Right renal pelvis (tissue), 4 donors: ENCODE measurements around the gene AGAP6. TPM values are rescaled to one million over a fixed set of nuclear protein-coding genes. Genes with fewer than 3 reads are reported as not detected.
A peak's percentile ranks its signal among the peaks of the same experiment; 100 is the strongest.
"Not testable (repeated sequence)": the region's sequence is repeated elsewhere in the genome, so short reads cannot be mapped to it uniquely, and the experiment has no call there.

Source experiments
- DNase-seq, 4 donors: peaks; one replicate each; pipeline ENCODE4 v3.0.0-alpha.2; 2013; ENCODE audit warnings: low read depth in 4 of 4, low spot score in 3 of 4, missing footprints in 1 of 4
- polyA plus RNA-seq, 4 donors: library from polyadenylated mRNA; unstranded; fragments of 120-200 nt; gene quantifications; one replicate each; pipeline ENCODE4 v1.2.1, GENCODE V29; 2013; ENCODE audit not compliant: insufficient read length in 4 of 4

AGAP6 gene
- 10 to 100 TPM; 11.5 to 26.7 (median 14.8) TPM for polyA plus RNA-seq

DNA sequence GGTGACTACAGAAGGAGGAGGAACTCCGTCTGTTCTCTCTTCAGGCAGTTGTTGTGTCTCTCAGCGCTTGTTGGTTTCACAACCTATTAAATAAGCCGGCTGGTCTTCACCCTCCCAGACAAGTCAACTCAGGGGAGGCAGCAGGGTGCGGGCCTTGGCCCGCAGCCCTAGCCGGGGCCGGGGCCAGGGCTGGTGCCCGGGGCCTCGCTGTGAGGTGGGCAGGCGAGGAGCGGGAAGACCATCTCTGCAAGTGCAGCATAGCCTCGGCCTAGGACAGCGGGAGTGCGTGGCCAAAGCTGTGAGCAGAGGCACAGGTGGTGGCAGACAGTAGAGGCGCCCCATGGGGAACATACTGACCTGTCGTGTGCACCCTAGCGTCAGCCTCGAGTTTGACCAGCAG is at the start of gene AGAP6:
Gene AGAP6, plus strand, starts transcription at position 31 of the 400 bp plus-strand sequence. Its CDS starts 310 bp downstream, at position 341.
- DNase-seq: not testable (repeated sequence)

DNA sequence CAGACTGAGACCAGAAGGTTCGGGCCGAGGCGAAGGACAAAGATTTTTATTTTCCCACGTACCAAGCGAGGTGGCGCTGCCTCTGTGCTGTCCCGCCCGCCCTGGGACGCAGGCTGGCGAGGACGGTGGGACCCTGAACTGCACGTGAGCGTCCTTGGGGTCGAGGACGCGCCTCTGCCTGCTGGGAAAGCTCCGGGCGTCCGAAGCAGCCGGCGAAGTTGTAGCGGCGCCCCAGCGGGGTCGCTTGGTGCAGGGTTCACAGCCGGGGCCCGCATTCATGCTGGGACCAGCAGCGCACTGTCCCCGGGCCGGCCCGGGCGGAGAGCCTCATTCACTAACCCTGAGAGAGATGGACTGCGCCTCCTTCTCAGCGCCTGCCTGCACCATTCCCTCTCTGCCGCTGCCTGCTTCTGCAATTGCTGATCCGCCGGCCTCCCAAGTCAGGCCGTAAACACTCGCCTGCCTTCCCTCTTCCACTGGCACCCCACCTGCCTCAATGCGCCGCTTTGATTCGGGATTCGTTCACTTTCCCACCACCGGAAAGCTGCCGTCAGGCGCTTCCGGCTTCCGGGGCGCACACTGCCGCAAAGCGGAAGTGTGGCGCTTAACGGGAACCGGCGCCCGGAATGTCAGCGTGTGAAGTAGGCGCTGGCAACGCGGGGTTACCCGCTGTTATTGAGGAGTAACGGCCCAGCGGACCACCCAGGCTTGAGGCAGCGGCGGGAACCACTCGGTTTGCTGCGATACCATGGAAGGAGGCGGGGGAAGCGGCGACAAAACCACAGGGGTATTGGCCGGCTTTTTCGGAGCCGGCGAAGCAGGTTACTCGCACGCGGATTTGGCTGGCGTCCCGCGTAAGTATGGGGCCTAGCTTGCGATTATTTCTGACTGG is 46.5 kb upstream of the AGAP6 start, which contains the start of the genes PARG and TIMM23B:
Gene PARG, minus strand, starts transcription at position 581 of the 892 bp plus-strand sequence. Its CDS starts 302 bp downstream, at position 279.
Gene TIMM23B, plus strand, starts transcription at position 607 of the 892 bp plus-strand sequence. Its CDS starts 142 bp downstream, at position 749.
- peak in 3 of 4 donors; percentile 44 to 74 (median 70) for DNase-seq

DNA sequence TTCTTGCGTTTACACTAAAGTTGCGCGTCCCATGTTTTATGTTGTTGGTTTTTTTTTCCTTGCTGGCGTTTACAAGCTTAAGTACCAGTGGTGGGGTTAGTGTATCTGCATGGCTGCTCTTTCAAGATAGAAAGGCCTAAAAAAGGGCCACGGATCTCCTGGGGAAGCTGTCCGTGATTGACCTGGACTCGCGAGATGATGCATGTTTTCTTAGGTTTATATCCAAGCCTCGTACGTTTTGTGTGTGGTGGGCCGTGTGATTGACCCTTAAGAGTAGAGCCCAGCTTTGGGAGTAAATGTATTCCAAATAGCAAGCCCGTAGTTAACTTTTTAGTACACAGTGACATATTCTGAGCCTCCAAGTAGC is 45.9 kb upstream of the AGAP6 start:
- not testable (repeated sequence) for DNase-seq

DNA sequence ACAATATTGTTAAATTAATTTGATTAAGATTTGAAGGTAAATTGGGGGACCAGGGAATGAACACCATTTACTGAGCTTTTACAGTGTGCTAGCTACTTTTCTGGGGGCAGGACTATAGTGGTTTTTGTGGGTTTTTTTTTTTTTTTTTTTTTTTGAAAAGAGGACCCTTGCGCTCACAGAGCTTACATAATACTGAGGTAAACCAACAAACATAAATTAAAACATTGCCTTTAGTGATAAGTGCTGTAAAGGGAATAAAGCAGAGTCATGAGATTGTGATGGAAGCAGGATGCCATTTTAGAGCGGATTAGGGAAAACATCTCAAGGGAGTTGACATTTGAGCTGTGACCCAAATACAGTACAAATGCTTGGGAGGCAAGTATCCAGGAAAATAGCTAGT is 44.6 kb upstream of the AGAP6 start:
- not testable (repeated sequence) for DNase-seq

DNA sequence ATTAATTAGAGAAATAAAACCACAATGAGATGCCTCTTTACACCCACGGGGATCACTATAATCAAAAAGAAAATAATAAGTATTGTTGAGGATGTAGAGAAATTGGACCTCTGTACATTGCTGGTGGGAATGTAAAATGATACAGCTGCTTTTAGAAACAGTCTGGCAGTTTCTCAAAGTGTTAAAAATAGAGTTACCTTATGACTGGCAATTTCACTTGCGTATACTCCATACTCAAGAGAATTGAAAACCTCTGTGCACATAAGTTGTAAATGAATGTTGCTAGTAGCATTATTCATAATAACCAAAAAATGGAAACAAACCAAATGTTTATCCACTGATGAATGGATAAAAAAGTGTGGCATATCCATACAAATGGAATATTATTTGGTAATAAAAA is 40.1 kb upstream of the AGAP6 start:
- not testable (repeated sequence) for DNase-seq

DNA sequence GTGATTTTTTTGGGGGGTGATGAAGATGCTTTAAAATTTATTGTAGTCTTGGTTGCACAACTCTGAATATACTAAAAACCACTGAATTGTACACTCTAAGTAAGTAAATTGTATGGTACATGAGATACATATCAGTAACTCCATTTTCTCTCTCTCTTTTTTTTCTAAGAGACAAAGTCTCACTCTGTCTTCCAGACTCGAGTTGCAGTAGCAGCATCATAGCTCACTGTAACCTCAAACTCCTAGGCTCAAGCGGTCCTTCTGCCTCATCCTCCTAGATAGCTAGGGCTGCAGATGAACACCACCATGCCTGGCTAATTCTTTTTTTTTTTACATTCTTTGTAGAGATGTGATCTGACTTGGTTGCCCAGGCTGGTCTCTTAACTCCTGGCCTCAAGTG is 39.5 kb upstream of the AGAP6 start:
- DNase-seq: not testable (repeated sequence)

DNA sequence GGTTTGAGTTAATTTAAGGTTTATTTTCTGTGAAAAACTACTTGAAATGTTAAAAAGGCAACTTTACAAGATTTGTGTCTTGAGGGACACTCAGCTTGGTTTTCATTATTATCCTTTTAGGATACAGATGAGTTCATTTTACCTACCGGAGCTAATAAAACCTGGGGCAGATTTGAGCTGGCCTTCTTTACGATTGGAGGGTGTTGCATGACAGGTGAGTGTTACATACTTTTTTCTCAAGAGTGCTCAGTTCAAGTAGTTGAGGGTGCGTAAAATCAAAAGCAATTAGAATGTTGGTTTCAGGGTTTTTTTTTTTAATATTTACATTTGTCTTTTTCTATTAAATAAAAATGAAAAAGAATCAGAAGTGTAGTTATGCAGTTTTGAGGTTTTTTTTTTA is 36.2 kb upstream of the AGAP6 start:
- DNase-seq: not testable (repeated sequence)

DNA sequence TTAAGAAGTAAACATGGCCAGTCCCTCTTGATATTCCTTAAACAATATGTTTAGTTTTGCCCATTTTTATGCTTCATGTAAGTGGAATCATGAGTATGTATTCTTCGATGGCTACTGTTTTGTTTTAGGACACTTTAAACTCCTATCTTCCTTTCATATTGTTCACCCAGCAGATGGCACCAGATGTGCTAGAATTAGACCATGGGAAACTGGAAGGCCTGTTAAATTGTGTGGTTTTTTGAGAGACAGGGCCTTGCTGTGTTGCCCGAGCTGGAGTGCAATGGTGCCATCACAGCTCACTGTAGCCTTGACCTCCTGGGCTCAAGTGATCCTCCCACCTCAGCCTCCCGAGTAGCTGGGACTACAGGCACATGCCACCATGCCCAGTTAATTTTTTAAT is 35.1 kb upstream of the AGAP6 start:
- not testable (repeated sequence) for DNase-seq

DNA sequence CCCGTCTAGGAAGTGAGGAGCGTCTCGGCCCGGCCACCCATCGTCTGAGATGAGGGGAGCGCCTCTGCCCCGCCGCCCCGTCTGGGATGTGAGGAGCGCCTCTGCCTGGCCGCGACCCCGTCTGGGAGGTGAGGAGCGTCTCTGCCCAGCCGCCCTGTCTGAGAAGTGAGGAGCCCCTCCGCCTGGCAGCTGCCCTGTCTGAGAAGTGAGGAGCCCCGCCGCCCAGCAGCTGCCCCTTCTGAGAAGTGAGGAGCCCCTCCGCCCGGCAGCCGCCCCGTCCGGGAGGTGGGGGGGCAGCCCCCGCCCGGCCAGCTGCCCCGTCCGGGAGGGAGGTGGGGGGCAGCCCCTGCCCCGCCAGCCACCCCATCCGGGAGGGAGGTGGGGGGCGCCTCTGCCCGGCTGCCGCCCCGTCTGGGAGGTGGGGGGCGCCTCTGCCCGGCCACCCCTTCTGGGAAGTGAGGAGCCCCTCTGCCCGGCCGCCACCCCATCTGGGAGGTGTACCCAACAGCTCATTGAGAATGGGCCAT is 17.8 kb upstream of the AGAP6 start:
- DNase-seq: not testable (repeated sequence)

DNA sequence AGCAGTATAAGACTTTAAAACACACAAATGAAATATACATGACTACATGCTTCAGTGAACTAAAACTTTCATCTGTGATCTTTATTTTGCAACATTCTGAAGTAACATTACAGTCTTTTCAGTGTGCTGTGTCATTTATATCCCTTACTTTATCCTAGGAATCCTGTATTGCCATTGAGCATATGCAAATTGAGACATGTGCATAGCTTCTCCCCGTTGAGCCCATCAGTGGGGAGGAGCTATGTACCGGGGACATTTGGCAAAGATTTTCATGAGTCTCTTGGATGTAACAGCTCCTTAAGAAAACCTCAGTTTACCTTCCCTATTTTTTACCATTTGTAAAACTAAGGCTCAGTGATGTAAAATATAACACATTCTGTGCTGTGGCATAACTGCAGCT is 16.7 kb upstream of the AGAP6 start:
- not testable (repeated sequence) for DNase-seq

DNA sequence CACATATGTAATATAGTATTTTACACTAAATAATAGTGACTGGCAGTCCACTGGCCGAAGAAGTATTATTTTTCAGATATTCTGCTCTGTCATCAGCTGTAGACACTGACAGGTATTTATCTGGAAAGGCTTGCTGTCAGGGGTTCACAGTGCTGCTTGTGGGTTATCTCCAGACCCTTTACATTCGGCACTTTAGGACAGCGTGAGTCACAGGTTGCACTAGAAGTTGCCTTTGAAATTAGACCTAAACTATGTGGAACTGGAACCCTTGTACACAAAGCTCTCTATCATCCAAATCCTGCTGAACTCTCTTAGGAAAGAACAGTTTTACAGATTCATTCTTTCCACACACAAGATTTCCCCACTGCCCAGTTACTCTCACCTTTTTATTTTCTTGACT is 16.1 kb upstream of the AGAP6 start:
- not testable (repeated sequence) for DNase-seq

DNA sequence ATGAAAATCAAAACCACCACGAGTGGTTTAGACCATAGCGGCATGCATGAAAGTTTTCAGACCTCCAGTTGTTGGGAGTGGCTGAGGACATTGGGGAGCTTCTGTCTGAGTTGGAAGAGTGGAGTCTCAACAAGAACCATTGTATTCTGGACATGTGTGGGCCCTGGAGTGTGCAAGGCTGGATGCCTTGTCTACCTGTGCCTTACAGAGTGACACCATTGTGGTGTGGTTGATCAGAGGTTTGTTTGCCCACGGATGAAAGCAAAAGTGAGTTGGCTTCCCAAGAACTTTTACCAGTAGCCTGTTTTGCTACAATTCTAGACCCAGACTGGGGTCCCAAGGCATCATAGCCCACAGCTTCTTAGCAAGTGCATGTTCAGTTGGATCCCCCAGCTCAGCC is 10.4 kb upstream of the AGAP6 start:
- DNase-seq: not testable (repeated sequence)

DNA sequence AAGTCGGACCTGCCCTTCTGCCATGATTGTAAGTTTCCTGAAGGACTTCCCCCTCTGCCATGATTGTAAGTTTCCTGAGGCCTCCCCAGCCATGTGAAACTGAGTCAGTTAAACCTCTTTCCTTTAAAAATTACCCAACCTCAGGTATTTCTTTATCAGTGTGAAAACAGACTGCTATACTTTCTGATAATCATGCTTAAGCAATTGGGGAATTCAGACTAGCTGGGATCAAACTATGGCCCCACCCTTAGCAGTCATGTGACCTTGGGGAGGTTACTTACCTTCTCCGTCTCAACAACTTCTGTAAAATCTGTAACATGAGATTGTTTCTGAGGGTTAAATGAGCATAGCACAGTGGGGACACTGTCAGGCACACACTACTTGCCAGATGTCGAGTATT is 999 bp upstream of the AGAP6 start:
- DNase-seq: not testable (repeated sequence)

DNA sequence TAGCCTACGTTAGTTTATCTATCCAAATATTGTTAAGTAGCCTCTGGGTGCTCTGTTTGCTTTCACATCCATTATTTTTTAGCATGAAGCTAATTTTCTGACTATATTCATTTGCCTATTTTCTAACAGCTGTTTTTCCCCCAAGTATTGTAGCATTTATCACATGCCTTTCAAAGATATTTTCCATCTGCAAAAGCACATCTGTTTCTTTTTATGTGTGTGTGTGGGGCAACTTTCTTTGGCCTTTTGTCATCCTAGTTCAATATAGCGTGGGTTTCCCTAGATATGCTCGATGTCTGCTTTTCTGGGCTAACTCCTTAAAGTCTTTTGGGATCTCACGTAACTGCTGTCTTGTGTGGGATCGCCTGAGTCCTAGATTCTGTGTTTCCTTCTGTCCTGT is 7.1 kb downstream of the AGAP6 start:
- DNase-seq: not testable (repeated sequence)

DNA sequence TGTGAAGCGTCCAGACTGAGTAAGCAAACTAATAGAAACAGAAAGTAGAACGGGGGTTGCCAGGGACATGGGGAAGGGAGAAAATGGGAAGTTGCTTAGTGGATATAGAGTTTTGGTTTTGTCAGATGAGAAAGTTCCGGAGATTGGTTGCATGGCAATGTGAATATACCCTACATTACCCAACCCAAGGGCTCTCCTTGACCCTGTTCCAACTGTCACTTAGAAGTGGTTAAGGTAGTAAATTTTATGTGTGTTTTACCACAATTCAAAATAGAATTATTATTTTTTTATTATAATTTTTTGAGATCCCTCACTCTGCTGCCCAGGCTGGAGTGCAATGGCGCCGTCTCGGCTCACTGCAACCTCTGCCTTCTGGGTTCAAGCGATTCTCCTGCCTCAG is 25.8 kb downstream of the AGAP6 start:
- DNase-seq: not testable (repeated sequence)

DNA sequence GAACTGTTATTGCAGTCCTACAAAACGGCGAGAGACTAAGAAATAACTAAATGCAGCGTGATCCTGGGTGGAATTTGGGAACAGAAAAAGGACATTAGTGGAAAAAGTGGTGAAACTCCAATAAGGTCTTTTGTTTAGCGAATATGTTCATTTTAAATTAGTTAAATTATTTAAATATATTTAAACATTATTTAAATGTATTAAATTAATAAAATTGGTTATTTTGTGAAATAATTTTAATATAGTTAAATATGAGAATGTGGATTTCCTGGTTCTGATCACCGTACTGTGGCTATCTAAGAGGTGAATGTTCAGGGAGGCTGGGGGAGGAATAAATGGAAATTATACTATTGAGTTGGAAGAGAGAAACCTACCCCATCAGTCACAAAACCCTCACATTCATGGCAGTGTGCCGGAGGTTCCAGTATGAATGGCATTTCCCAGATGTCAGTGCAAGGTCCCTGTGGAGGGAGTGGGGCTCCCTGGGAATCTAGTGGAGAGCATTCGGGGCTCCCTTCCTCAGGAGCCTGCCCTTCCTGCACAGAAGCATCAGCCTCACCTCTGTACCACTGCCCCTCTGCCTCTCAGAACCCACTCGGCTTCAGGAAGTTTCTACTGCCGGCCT is 27.5 kb downstream of the AGAP6 start:
- not testable (repeated sequence) for DNase-seq

DNA sequence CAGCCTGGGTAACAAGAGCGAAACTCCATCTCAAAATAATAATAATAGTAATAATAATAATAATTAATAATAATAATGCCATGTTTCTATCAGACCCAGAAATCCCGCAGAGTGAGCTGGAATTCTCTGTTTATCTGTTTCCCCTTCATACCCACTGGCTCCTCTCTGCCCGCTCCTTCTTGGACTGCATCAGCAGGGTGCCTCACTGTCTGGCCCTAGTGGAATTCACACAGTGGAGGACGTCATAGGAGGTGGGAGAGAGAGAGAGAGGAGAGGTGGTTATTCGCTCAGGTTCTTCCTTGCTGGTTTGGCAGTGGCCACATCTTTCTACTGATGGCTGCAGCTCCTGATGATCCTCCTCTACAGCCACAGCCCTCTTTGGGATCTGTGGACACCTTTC is 28.7 kb downstream of the AGAP6 start:
- DNase-seq: not testable (repeated sequence)

DNA sequence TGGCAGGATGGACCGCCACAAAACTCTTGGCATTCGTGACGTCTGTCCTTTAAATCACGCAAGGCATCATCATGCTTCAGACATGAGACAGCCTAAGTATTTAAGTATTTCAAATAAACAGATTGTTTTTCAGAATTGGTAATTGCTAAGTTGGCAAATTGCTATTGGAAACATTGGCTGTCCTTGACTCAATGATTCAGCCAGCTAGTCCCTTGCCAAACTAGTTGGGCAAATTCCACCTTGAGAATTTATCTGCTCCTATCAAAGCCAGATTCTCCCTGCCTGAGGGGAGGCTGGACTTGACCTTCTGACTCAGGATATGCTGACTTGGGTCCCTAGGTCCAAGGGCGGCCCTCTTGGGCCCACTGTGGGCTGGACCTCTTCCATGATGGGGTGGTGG is 29.4 kb downstream of the AGAP6 start:
- not testable (repeated sequence) for DNase-seq

DNA sequence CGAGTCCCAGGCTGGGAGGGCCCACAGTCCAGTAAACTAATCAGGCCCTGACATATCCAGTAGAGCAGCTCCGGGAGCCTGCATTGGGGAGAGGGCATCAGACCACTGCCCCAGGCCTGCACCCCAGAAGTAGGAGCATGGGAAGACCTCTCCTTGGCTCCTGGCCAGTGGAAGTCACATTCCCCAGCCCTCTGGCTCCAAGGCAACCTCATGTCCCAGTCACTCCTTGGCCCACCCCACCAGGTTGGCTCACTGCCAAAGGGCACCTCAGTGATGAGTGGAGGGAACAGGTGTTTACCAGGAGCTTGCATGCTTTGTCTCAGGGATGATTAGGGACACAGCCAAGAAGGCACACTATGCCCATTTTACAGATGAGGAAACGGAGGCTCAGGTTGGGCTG is 31.1 kb downstream of the AGAP6 start:
- not testable (repeated sequence) for DNase-seq

DNA sequence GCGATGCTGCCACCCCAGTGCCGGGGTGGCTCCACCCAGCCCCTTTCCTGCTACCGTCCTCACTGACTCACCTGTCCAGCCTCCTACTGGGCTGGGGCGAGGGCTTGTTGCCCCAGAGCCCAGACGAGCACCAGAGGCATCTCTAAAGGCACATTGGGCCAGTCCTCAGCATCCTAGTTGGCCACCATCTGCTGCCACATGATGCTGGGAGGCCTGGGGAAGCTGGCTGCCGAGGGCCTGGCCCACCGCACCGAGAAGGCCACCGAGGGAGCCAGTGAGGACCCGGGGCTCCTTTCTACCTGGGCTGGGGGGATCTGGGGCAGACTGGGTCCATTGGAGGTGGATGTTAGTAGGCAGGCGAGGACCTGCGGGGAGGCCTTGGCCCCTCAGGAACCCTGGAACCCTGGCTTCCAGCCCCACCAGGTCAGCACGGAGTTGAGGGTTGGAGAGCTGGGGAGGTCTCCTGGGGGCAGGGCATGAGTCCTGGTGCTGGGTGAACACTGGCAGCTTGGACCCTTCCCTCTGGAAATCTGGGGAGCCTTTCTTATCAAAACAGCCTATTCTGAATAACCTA is 32.3 kb downstream of the AGAP6 start:
- not testable (repeated sequence) for DNase-seq

DNA sequence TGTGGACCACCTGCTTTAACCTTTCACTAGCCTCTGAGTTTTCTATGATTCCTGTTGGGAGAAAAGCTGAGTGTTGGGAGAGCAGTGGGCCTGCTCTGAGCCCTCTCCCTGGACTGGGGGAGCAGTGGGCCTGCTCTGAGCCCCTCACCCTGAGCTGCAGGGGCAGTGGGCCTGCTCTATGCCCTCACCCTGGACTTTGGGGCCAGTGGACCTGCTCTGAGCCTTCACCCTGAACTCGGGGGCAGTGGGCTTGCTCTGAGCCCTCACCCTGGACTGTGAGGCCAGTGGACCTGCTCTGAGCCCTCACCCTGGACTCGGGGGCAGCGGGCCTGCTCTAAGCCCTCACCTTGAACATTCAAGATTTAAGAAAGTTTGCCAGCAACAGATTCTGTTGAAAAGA is 33.4 kb downstream of the AGAP6 start:
- no peak for DNase-seq
